Dendritic cell treated with granulocyte-macrophage colony-stimulating factor and Interleukin-4, amounts not matched to agents 40 ng/mL and 50 ng/mL, for 4 days (primary cell): ENCODE data around the gene JMY.

ENCODE experiments used
- H3K27ac Mint-ChIP-seq: one replicate; pipeline ENCODE4 v1.8.0; 2022; ENCODE audit warnings: mild to moderate bottlenecking, mixed read lengths
- H3K27me3 Mint-ChIP-seq: one replicate; pipeline ENCODE4 v1.8.0; 2022; ENCODE audit warnings: mild to moderate bottlenecking, mixed read lengths
- H3K36me3 Mint-ChIP-seq: one replicate; pipeline ENCODE4 v1.8.0; 2022; ENCODE audit warnings: low read depth, mixed read lengths
- H3K4me1 Mint-ChIP-seq: one replicate; pipeline ENCODE4 v1.8.0; 2022; ENCODE audit warnings: low read depth, mixed read lengths
- H3K4me3 Mint-ChIP-seq: one replicate; pipeline ENCODE4 v1.8.0; 2022; ENCODE audit warnings: mild to moderate bottlenecking, moderate library complexity, mixed read lengths
- H3K9me3 Mint-ChIP-seq: one replicate; pipeline ENCODE4 v1.8.0; 2022; ENCODE audit warnings: mixed read lengths
- intact Hi-C: fragments of 100-400 bp; cut with micrococcal nuclease; formaldehyde crosslinking; loops from one replicate; pipeline ENCODE4 v1.15.0; 2022

JMY gene

GRCh38 chr5:79235634-79236361, at the start of gene JMY:
Gene JMY (plus strand): TSS chr5:79236131. CDS start chr5:79236651, 520 bp downstream.
- Mint-ChIP-seq H3K36me3 (peaks cover 14% of the 10 kb centered on the region), H3K27ac (peak within 1 kb of the TSS; percentile 87), H3K27me3 (peaks cover 28% of the 10 kb centered on the region), H3K4me3 (peak within 1 kb of the TSS; percentile 92), H3K9me3 (no peaks in the 10 kb centered on the region), H3K4me1 (peaks cover 36% of the 10 kb centered on the region)
- intact Hi-C loops: no loop called here

DNA sequence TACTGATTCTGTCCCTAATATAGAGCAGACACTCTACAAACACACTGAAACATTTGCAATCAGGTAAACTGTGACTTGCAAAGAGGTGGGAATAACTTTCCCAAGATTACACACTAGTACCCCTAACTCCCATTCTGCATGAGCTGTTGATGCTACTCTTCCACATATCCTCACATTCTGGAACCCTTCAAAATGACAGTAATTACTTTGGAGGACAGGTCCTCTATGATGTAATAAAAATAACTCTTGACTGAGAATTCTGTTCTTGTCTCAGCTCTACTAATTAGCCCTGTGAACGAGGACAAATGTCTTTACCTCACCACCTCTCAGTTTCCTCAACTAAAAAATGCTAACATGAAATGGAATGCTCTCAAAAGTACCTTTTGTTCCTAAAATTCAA, 49.5 kb upstream of the JMY start:
- Mint-ChIP-seq H3K9me3 (no peaks in the 10 kb centered on the region), H3K36me3 (no peaks in the 10 kb centered on the region), H3K4me3 (no peak overlapping the region), H3K27me3 (no peaks in the 10 kb centered on the region), H3K27ac (no peak overlapping the region), H3K4me1 (peaks cover 10% of the 10 kb centered on the region)
- intact Hi-C loops: no loop called here

GRCh38 chr5:79189439-79190234, 46.3 kb upstream of the JMY start:
- H3K9me3 Mint-ChIP-seq: no peaks in the 10 kb centered on the region
- H3K27me3 Mint-ChIP-seq: no peaks in the 10 kb centered on the region
- H3K27ac Mint-ChIP-seq: no peak overlapping the region
- intact Hi-C loops: no loop called here
- no peaks in the 10 kb centered on the region for H3K4me1 Mint-ChIP-seq
- H3K36me3 Mint-ChIP-seq: no peaks in the 10 kb centered on the region
- no peak overlapping the region for H3K4me3 Mint-ChIP-seq

GRCh38 chr5:79190235-79190529, 45.7 kb upstream of the JMY start:
- intact Hi-C loops: no loop called here
- Mint-ChIP-seq H3K4me1 (no peaks in the 10 kb centered on the region), H3K4me3 (no peak overlapping the region), H3K36me3 (no peaks in the 10 kb centered on the region), H3K27ac (no peak overlapping the region), H3K27me3 (no peaks in the 10 kb centered on the region), H3K9me3 (no peaks in the 10 kb centered on the region)

GRCh38 chr5:79191457-79191856, 44.5 kb upstream of the JMY start:
- intact Hi-C loops: no loop called here
- no peak overlapping the region for H3K27ac Mint-ChIP-seq
- H3K27me3 Mint-ChIP-seq: no peaks in the 10 kb centered on the region
- no peak overlapping the region for H3K4me3 Mint-ChIP-seq
- no peaks in the 10 kb centered on the region for H3K4me1 Mint-ChIP-seq
- no peaks in the 10 kb centered on the region for H3K36me3 Mint-ChIP-seq
- H3K9me3 Mint-ChIP-seq: no peaks in the 10 kb centered on the region

- Mint-ChIP-seq H3K9me3 (no peaks in the 10 kb centered on the region), H3K4me1 (no peaks in the 10 kb centered on the region), H3K27me3 (no peaks in the 10 kb centered on the region), H3K4me3 (no peak overlapping the region), H3K27ac (no peak overlapping the region), H3K36me3 (no peaks in the 10 kb centered on the region)
- intact Hi-C loops: no loop called here
These were observed 42.3 kb upstream of the JMY start for GRCh38 chr5:79193643-79194042.

- Mint-ChIP-seq H3K27ac (no peak overlapping the region), H3K36me3 (no peaks in the 10 kb centered on the region), H3K4me1 (no peaks in the 10 kb centered on the region), H3K4me3 (no peak overlapping the region), H3K9me3 (no peaks in the 10 kb centered on the region), H3K27me3 (no peaks in the 10 kb centered on the region)
- intact Hi-C loops: no loop called here
These were observed 35.3 kb upstream of the JMY start for GRCh38 chr5:79200573-79201183.

DNA sequence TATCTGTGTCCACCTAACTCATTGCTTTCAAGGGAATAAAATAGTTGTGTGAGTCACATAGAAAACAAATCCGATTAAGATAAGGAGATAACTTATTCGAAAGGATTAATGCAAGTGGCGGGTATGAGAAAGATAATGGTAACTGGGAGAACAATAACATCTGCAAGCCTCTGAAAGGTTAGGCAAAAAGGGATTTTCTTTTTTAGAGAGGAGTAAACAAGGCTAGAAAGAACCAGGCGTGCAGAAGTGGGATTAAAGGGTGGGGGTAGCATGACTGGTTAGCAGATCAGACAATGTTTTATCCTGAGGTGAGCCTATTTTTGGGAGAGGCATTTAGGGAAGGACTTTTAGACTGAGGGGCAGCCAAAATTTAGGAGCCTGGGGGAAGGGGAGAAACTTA, 34.7 kb upstream of the JMY start:
- H3K27ac Mint-ChIP-seq: no peak overlapping the region
- no peaks in the 10 kb centered on the region for H3K4me1 Mint-ChIP-seq
- H3K9me3 Mint-ChIP-seq: no peaks in the 10 kb centered on the region
- intact Hi-C loops: no loop called here
- H3K4me3 Mint-ChIP-seq: no peak overlapping the region
- no peaks in the 10 kb centered on the region for H3K36me3 Mint-ChIP-seq
- H3K27me3 Mint-ChIP-seq: no peaks in the 10 kb centered on the region

GRCh38 chr5:79202076-79202475, 33.9 kb upstream of the JMY start:
- Mint-ChIP-seq H3K27me3 (no peaks in the 10 kb centered on the region), H3K36me3 (no peaks in the 10 kb centered on the region), H3K9me3 (no peaks in the 10 kb centered on the region), H3K27ac (no peak overlapping the region), H3K4me3 (no peak overlapping the region), H3K4me1 (no peaks in the 10 kb centered on the region)
- intact Hi-C loops: no loop called here

- Mint-ChIP-seq H3K4me1 (no peaks in the 10 kb centered on the region), H3K36me3 (no peaks in the 10 kb centered on the region)
These were observed 30.0 kb upstream of the JMY start for GRCh38 chr5:79205965-79206364.

GRCh38 chr5:79206541-79206940, 29.4 kb upstream of the JMY start:
- Mint-ChIP-seq H3K4me1 (no peaks in the 10 kb centered on the region), H3K27me3 (no peaks in the 10 kb centered on the region), H3K9me3 (no peaks in the 10 kb centered on the region), H3K27ac (no peak overlapping the region), H3K36me3 (no peaks in the 10 kb centered on the region), H3K4me3 (no peak overlapping the region)
- intact Hi-C loops: no loop called here

More at GRCh38 chr5:79205965-79206364, 30.0 kb upstream of the JMY start:
- intact Hi-C loops: no loop called here
- Mint-ChIP-seq H3K27ac (no peak overlapping the region), H3K9me3 (no peaks in the 10 kb centered on the region), H3K27me3 (no peaks in the 10 kb centered on the region), H3K4me3 (no peak overlapping the region)

- Mint-ChIP-seq H3K27ac (no peak overlapping the region), H3K27me3 (no peaks in the 10 kb centered on the region), H3K4me1 (no peaks in the 10 kb centered on the region), H3K4me3 (no peak overlapping the region), H3K9me3 (no peaks in the 10 kb centered on the region), H3K36me3 (no peaks in the 10 kb centered on the region)
- intact Hi-C loops: no loop called here
These were observed 26.4 kb upstream of the JMY start for GRCh38 chr5:79209505-79209904.

GRCh38 chr5:79224286-79224984, 11.5 kb upstream of the JMY start:
- Mint-ChIP-seq H3K36me3 (no peaks in the 10 kb centered on the region), H3K4me3 (no peak overlapping the region), H3K9me3 (no peaks in the 10 kb centered on the region), H3K27me3 (no peaks in the 10 kb centered on the region), H3K4me1 (no peaks in the 10 kb centered on the region), H3K27ac (no peak overlapping the region)
- intact Hi-C loops: no loop called here

GRCh38 chr5:79225026-79225425, 10.9 kb upstream of the JMY start:
- H3K27me3 Mint-ChIP-seq: no peaks in the 10 kb centered on the region
- no peaks in the 10 kb centered on the region for H3K9me3 Mint-ChIP-seq
- H3K36me3 Mint-ChIP-seq: no peaks in the 10 kb centered on the region
- H3K4me3 Mint-ChIP-seq: no peak overlapping the region
- H3K4me1 Mint-ChIP-seq: no peaks in the 10 kb centered on the region
- intact Hi-C loops: no loop called here
- H3K27ac Mint-ChIP-seq: no peak overlapping the region
